Endodermal cell (in vitro differentiated cells): Measurements from ENCODE around the gene C8B. TPM values are rescaled to one million over a fixed set of nuclear protein-coding genes. Genes with fewer than 3 reads are reported as not detected.

Source experiments
- DNase-seq: peaks from one replicate; pipeline ENCODE4 v3.0.0-alpha.2; 2017
- H3K27ac ChIP-seq: 2 replicates; pipeline ENCODE4 v1.5.1; 2013; ENCODE audit warnings: mild to moderate bottlenecking, low read depth, low read length, moderate library complexity
- H3K27me3 ChIP-seq: 2 replicates; pipeline ENCODE4 v1.6.1; 2013; ENCODE audit warnings: mild to moderate bottlenecking, low read length, moderate library complexity; ENCODE audit not compliant: insufficient read depth, control insufficient read depth, poor library complexity, severe bottlenecking
- H3K36me3 ChIP-seq: 2 replicates; pipeline ENCODE4 v1.7.0; 2013; ENCODE audit warnings: mild to moderate bottlenecking, low read length, moderate library complexity; ENCODE audit not compliant: control insufficient read depth, insufficient read depth
- H3K4me1 ChIP-seq: one replicate; pipeline ENCODE4 v1.7.0; 2013; ENCODE audit warnings: low read length; ENCODE audit not compliant: control insufficient read depth, insufficient read depth
- H3K4me3 ChIP-seq: 2 replicates; pipeline ENCODE4 v1.5.1; 2013; ENCODE audit warnings: mild to moderate bottlenecking, low read length, moderate library complexity
- H3K9ac ChIP-seq: 2 replicates; pipeline ENCODE4 v1.6.1; 2013; ENCODE audit warnings: mild to moderate bottlenecking, low read length, moderate library complexity; ENCODE audit not compliant: poor library complexity, severe bottlenecking; ENCODE audit errors: extremely low read depth
- H3K9me3 ChIP-seq: 2 replicates; pipeline ENCODE4 v1.6.1; 2013; ENCODE audit warnings: mild to moderate bottlenecking, low read length, moderate library complexity; ENCODE audit not compliant: control insufficient read depth
- H3K27ac Mint-ChIP-seq: 2 replicates; pipeline ENCODE4 v1.8.0; 2020; ENCODE audit warnings: mixed read lengths
- H3K27me3 Mint-ChIP-seq: 2 replicates; pipeline ENCODE4 v1.8.0; 2021; ENCODE audit warnings: mild to moderate bottlenecking, mixed read lengths; ENCODE audit not compliant: insufficient read depth
- H3K36me3 Mint-ChIP-seq: 2 replicates; pipeline ENCODE4 v1.8.0; 2020; ENCODE audit warnings: low read depth, mixed read lengths
- H3K4me1 Mint-ChIP-seq: 2 replicates; pipeline ENCODE4 v1.8.0; 2020; ENCODE audit warnings: mixed read lengths
- H3K4me3 Mint-ChIP-seq: 2 replicates; pipeline ENCODE4 v1.8.0; 2020; ENCODE audit warnings: mild to moderate bottlenecking, moderate library complexity, mixed read lengths
- H3K9me3 Mint-ChIP-seq: 2 replicates; pipeline ENCODE4 v1.8.0; 2020; ENCODE audit warnings: mild to moderate bottlenecking, mixed read lengths
- WGBS, 2 experiments: methylation state at CpG; one replicate each; pipeline versions ENCODE4 v1.1.5 to v1.1.7; 2013; ENCODE audit warnings: missing lambda C conversion rate in 2 of 2, mixed read lengths in 1 of 2; ENCODE audit not compliant: insufficient coverage in 1 of 2, insufficient read length in 1 of 2; 5-methylcytosine and 5-hydroxymethylcytosine counted together
- total RNA-seq, 2 donors: library from RNA; stranded (reverse); fragmentation: NEBNext Ultra II Directional in 1 of 2; extraction: Animal tissue kit (Norgen Biotek cat#: 25700) in 1 of 2; gene quantifications; 2 replicates in 1 of 2; 3 replicates in 1 of 2; pipeline ENCODE4 v1.2.1, GENCODE V29; 2021
- TF ChIP-seq, protein P1 (sequence below): fragments of 200-600 bp; sonication (generic); conservative IDR thresholded peaks from 2 replicates; pipeline ENCODE4 v1.5.0; 2021; ENCODE audit warnings: antibody characterized with exemption, mild to moderate bottlenecking

C8B gene
- total RNA-seq, 2 donors from 2014 or later, result not detected

DNA sequence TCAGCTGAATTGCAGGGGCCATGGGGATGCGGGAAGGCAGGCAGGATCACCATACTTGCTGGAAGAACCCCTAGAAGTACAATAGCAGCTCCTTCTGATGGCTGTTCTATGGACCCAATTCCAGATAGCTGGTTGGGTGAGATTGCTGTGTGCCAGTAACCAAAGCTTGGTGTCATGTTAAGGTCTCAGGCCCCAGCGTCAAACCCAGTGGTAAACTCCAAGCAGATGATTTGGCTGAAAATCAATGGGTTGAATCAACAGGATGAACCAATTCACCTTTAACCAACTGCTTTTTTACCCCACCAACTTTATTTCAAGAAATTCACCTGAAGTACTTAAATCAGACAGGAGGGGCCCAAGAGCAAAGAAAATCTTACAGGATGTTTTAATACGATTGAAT lies 37.8 kb downstream of the C8B start:
- Mint-ChIP-seq H3K4me1 (peaks cover 45% of the 10 kb centered on the region), H3K36me3 (no peaks in the 10 kb centered on the region)

DNA sequence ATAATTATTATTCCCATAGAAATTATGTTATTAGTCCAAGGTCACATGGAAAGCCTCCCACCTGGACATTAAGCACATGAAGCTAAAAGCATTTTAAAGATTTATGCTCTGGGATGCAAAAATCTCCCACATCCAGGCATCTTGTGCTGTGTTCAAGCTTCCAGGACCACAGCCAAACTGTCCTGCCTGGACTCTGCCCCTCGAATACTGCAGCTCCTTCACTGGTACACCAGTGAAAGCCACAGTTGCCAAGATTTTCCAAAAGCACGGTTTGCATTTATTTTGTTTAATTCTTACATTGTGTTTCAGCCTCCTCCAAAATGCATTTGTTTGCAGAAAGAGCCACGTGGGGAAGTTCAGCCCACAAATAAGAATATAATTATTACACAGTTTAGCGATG lies 38.6 kb downstream of the C8B start:
- 94 to 98% methylated on average over 4 of the region's 4 CpGs for WGBS, 2 experiments
- TF ChIP-seq, protein P1, sequence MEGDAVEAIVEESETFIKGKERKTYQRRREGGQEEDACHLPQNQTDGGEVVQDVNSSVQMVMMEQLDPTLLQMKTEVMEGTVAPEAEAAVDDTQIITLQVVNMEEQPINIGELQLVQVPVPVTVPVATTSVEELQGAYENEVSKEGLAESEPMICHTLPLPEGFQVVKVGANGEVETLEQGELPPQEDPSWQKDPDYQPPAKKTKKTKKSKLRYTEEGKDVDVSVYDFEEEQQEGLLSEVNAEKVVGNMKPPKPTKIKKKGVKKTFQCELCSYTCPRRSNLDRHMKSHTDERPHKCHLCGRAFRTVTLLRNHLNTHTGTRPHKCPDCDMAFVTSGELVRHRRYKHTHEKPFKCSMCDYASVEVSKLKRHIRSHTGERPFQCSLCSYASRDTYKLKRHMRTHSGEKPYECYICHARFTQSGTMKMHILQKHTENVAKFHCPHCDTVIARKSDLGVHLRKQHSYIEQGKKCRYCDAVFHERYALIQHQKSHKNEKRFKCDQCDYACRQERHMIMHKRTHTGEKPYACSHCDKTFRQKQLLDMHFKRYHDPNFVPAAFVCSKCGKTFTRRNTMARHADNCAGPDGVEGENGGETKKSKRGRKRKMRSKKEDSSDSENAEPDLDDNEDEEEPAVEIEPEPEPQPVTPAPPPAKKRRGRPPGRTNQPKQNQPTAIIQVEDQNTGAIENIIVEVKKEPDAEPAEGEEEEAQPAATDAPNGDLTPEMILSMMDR, result no peak
- Mint-ChIP-seq H3K27ac (no peak overlapping the region), H3K4me3 (no peak overlapping the region), H3K36me3 (no peaks in the 10 kb centered on the region), H3K27me3 (peaks cover 10% of the 10 kb centered on the region), H3K9me3 (peaks cover 13% of the 10 kb centered on the region), H3K4me1 (peaks cover 45% of the 10 kb centered on the region)
- Histone ChIP-seq H3K4me1 (peaks cover 17% of the 10 kb centered on the region), H3K9me3 (peaks cover 7% of the 10 kb centered on the region), H3K4me3 (no peak overlapping the region), H3K27ac (no peak overlapping the region), H3K36me3 (no peaks in the 10 kb centered on the region), H3K9ac (no peak overlapping the region), H3K27me3 (peaks cover under 1% of the 10 kb centered on the region)
- no peak for DNase-seq

More for the DNA sequence above, 37.8 kb downstream of the C8B start:
- H3K27ac Mint-ChIP-seq, result no peak overlapping the region
- Histone ChIP-seq H3K9ac (no peak overlapping the region), H3K27ac (no peak overlapping the region), H3K9me3 (no peaks in the 10 kb centered on the region), H3K4me3 (no peak overlapping the region), H3K4me1 (peaks cover 17% of the 10 kb centered on the region), H3K36me3 (no peaks in the 10 kb centered on the region), H3K27me3 (peaks cover 9% of the 10 kb centered on the region)
- TF ChIP-seq, protein P1, result no peak
- peaks cover 18% of the 10 kb centered on the region for H3K27me3 Mint-ChIP-seq
- H3K9me3 Mint-ChIP-seq, result peaks cover 9% of the 10 kb centered on the region
- WGBS, 2 experiments, result 94 to 100% methylated on average over 1 to 3 of the region's 3 CpGs
- no peak overlapping the region for H3K4me3 Mint-ChIP-seq
- no peak for DNase-seq

DNA sequence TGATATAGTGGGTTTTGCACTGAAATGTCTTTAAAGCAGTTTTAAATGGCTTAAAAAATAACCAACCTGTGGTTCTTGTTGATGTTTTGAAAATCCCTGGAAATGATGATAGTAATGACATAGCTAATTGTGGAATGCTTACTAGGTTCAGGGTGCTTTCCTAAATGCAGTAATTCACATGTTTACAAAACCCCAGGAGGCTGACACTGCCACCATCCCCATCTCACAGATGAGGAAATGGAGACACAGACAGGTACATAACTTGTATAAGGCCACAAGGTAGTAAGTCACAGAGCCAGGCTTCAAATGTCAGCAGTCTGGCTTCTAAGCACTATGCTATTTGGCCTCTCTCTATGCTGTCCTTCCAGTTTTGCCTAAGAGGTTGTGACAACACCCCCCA lies 40.6 kb downstream of the C8B start:
- no peak for DNase-seq
- TF ChIP-seq, protein P1, result no peak
- no peak overlapping the region for H3K4me3 Mint-ChIP-seq
- Histone ChIP-seq H3K4me1 (peaks cover 9% of the 10 kb centered on the region), H3K9me3 (peaks cover 9% of the 10 kb centered on the region), H3K27ac (no peak overlapping the region), H3K9ac (no peak overlapping the region), H3K27me3 (no peaks in the 10 kb centered on the region), H3K4me3 (no peak overlapping the region), H3K36me3 (no peaks in the 10 kb centered on the region)
- peaks cover 49% of the 10 kb centered on the region for H3K4me1 Mint-ChIP-seq
- peaks cover 13% of the 10 kb centered on the region for H3K9me3 Mint-ChIP-seq
- no peak overlapping the region for H3K27ac Mint-ChIP-seq
- peaks cover 5% of the 10 kb centered on the region for H3K27me3 Mint-ChIP-seq
- H3K36me3 Mint-ChIP-seq, result no peaks in the 10 kb centered on the region
